ENCODE results near the gene NMNAT2. TPM values are rescaled to one million over a fixed set of nuclear protein-coding genes. Genes with fewer than 3 reads are reported as not detected.
A peak's percentile ranks its signal among the peaks of the same experiment; 100 is the strongest.

The NMNAT2 gene
- total and polyA plus RNA-seq, 2 experiments from 2014 or later = 0.12 TPM; not detected in 1

- Histone ChIP-seq H3K27me3 (no peaks in the 10 kb centered on the region), H3K36me3 (no peaks in the 10 kb centered on the region), H3K4me3 (no peak overlapping the region), H3K4me1 (ENCODE audit: low read depth) (peaks cover 4% of the 10 kb centered on the region), H3K9me3 (ENCODE audit: low read depth) (no peaks in the 10 kb centered on the region), H3K27ac (peak overlapping the region; percentile 28)
- peak; percentile 70 to 89 for DNase-seq (ENCODE audit: low read depth in 1 of 2, low spot score in 1 of 2)
- TF ChIP-seq, protein P1, sequence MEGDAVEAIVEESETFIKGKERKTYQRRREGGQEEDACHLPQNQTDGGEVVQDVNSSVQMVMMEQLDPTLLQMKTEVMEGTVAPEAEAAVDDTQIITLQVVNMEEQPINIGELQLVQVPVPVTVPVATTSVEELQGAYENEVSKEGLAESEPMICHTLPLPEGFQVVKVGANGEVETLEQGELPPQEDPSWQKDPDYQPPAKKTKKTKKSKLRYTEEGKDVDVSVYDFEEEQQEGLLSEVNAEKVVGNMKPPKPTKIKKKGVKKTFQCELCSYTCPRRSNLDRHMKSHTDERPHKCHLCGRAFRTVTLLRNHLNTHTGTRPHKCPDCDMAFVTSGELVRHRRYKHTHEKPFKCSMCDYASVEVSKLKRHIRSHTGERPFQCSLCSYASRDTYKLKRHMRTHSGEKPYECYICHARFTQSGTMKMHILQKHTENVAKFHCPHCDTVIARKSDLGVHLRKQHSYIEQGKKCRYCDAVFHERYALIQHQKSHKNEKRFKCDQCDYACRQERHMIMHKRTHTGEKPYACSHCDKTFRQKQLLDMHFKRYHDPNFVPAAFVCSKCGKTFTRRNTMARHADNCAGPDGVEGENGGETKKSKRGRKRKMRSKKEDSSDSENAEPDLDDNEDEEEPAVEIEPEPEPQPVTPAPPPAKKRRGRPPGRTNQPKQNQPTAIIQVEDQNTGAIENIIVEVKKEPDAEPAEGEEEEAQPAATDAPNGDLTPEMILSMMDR (IDR thresholded peaks at IDR 0.05; ENCODE audit: low read depth, low read length) = no peak
Observed at GRCh38 chr1:183287191-183287675, 130.9 kb downstream of the NMNAT2 start.

- H3K36me3 ChIP-seq = no peaks in the 10 kb centered on the region
- TF ChIP-seq, protein P1 (IDR thresholded peaks at IDR 0.05; ENCODE audit: low read depth, low read length) = no peak
- H3K9me3 ChIP-seq (ENCODE audit: low read depth) = no peaks in the 10 kb centered on the region
- no peak overlapping the region for H3K27ac ChIP-seq
- H3K4me3 ChIP-seq = no peak overlapping the region
- H3K4me1 ChIP-seq (ENCODE audit: low read depth) = peaks cover 4% of the 10 kb centered on the region
- no peaks in the 10 kb centered on the region for H3K27me3 ChIP-seq
- peak in 1 of 2 donors; percentile 23 for DNase-seq (ENCODE audit: low read depth in 1 of 2, low spot score in 1 of 2)
Observed at GRCh38 chr1:183285746-183286145, 132.4 kb downstream of the NMNAT2 start.

- no peak for DNase-seq (ENCODE audit: low read depth in 1 of 2, low spot score in 1 of 2)
- no peak overlapping the region for H3K27ac ChIP-seq
- no peaks in the 10 kb centered on the region for H3K36me3 ChIP-seq
- H3K27me3 ChIP-seq = no peaks in the 10 kb centered on the region
- no peak overlapping the region for H3K4me3 ChIP-seq
- H3K4me1 ChIP-seq (ENCODE audit: low read depth) = peaks cover 4% of the 10 kb centered on the region
- TF ChIP-seq, protein P1 (IDR thresholded peaks at IDR 0.05; ENCODE audit: low read depth, low read length) = no peak
- H3K9me3 ChIP-seq (ENCODE audit: low read depth) = no peaks in the 10 kb centered on the region
Observed at GRCh38 chr1:183285256-183285655, 132.9 kb downstream of the NMNAT2 start.

DNA sequence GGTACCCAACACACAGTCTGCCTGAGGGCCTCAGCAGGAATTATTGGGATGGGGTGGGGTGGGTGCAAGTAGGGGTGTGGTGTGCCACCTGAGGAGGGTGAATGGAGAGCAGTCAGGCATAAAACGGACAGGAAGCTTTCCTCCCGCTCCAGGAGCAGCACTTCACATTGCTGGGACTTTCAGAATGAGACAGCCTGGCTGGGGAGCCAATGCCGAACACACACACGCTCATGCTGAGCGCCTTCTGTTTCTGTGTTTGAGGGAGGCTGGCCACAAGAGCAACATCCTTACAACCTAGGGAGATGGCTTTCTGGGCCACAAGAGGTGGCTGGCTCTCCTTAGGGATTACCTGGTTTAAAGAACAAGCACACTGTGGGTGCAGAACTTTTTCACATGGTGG is 134.1 kb downstream of the NMNAT2 start:
- TF ChIP-seq, protein P1 (IDR thresholded peaks at IDR 0.05; ENCODE audit: low read depth, low read length) = no peak
- H3K4me1 ChIP-seq (ENCODE audit: low read depth) = peaks cover 4% of the 10 kb centered on the region
- no peak overlapping the region for H3K27ac ChIP-seq
- no peak overlapping the region for H3K4me3 ChIP-seq
- H3K9me3 ChIP-seq (ENCODE audit: low read depth) = no peaks in the 10 kb centered on the region
- H3K27me3 ChIP-seq = no peaks in the 10 kb centered on the region
- DNase-seq (ENCODE audit: low read depth in 1 of 2, low spot score in 1 of 2) = no peak
- no peaks in the 10 kb centered on the region for H3K36me3 ChIP-seq

DNA sequence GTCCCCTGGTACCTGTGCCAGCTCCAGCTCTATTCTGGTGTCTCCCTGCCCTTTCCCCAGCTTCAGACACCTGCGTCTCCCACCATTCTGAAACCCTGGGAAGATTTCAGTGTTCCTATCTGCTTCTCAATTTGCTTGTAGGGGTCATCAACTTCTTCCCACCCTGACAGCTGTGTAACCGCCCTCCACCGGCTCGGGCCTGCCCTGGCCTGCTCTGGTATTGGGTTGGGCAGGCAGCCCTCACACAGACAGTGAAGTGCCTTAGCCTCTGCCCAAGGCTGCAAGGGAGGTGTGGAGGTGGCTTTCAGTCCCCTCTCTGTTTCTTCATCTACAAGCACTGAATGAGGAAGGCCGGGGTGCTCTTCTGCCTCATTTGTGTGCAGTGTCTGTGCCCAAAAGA is 134.9 kb downstream of the NMNAT2 start:
- H3K9me3 ChIP-seq (ENCODE audit: low read depth) = no peaks in the 10 kb centered on the region
- no peak overlapping the region for H3K4me3 ChIP-seq
- no peaks in the 10 kb centered on the region for H3K36me3 ChIP-seq
- H3K27ac ChIP-seq = no peak overlapping the region
- no peak for DNase-seq (ENCODE audit: low read depth in 1 of 2, low spot score in 1 of 2)
- H3K4me1 ChIP-seq (ENCODE audit: low read depth) = peaks cover 4% of the 10 kb centered on the region
- no peaks in the 10 kb centered on the region for H3K27me3 ChIP-seq
- TF ChIP-seq, protein P1 (IDR thresholded peaks at IDR 0.05; ENCODE audit: low read depth, low read length) = no peak

Measured in cardiac muscle cell (in vitro differentiated cells and primary cell).